Measurements from ENCODE around the gene TMIGD2.
"Not testable (repeated sequence)": the region's sequence is repeated elsewhere in the genome, so short reads cannot be mapped to it uniquely, and the experiment has no call there.

The TMIGD2 gene

DNA sequence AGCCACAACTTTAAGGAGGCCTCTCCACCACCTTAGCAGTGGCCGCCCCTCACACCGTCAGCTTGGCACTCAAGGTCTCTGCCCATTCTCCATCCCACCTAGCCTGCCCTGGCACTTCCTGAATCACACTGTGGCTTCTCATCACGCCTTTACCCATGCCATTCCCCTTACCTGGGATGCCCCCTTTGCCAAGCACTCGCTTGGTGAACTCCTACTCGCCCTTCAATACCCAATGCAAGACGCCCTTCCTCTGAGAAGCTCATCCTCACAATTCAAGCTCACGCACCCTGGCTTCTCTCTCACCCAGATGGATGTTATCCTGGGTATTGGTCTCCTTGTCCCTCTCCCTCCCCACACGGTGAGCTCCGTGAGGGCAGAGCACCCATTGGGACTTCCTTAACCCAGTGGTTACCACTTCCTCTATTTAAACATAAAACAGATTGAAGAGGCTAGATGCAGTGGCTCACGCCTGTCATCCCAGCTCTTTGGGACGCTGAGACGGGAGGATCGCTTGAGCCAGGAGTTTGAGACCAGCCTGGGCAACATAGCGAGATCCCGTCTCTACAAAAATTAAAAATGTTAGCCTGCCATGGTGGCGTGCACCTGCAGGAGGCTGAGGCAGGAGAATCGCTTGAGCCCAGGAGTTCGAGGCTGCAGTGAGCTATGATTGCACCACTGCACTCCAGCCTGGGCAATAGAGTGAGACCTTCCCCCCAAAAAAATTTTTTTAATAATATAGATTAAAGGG, 35.8 kb downstream of the TMIGD2 start:
- no peak for DNase-seq

DNA sequence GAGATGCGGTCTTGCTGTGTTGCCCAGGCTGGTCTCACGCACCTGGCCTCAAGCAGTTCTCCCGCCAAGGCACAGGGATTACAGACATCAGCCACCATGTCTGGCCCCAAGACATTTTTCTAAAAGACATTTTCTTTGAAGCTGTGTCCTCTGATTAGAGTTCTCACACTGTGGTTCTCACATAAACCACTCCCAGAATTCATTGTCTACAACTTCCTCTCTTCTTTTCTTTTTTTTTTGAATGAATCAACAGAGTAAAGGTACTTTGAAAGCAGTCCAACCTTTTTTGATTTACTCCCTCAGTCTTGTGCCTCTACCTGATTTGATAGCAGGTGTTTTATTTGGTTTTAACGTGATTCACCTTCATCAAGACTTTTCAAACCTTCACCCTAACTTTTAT, 37.4 kb downstream of the TMIGD2 start:
- no peak for DNase-seq

DNA sequence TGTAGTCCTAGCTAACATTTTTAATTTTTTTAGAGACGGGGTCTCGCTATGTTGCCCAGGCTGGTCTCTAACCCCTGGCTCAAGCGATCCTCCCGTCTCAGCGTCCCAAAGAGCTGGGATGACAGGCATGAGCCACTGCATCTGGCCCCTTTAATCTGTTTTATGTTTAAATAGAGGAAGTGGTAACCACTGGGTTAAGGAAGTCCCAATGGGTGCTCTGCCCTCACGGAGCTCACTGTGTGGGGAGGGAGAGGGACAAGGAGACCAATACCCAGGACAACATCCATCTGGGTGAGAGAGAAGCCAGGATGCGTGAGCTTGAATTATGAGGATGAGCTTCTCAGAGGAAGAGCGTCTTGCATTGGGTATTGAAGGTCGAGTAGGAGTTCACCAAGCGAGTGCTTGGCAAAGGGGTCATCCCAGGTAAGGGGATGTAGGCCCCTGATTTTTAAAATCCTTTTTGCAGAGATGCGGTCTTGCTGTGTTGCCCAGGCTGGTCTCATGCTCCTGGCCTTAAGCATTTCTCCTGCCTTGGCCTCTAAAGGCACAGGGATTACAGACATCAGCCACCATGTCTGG, 41.5 kb downstream of the TMIGD2 start:
- DNase-seq: no peak

DNA sequence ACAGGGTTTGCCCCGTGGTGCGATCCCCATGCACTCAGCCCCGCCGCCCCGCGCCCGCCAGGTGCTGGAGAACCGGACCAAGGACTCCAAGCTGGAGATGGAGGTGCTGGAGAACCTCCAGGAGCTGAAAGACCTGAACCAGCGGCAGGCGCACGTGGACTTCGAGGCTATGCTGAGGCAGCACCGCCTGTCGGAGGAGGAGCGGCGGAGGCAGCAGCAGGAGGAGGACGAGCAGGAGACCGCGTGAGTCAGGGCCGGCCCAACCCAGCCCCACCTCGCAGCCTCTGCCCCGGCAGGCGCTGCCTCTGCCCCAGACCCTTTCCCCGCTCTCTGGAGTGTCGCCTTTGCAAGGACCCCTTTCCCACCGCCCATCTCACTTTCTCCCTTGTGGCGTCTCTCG, 44.0 kb downstream of the TMIGD2 start:
- no peak for DNase-seq

DNA sequence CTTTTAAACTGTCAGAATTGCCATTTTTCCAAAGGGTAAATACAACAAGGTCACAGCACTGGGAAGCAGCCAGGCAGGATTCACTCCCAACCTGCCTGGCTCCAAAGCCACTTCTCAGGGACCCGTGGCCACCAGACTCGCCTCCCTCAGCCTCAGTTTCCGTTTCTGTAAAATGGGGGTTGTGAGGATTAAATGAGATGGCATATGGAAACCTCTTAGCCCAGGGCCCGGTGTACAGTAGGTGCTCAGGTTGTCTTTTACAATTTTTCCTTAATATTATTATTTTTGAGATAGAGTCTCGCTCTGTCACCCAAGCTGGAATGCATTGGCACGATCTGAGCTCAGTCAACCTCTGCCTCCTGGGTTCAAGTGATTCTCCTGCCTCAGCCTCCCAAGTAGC, 45.2 kb downstream of the TMIGD2 start:
- no peak for DNase-seq

DNA sequence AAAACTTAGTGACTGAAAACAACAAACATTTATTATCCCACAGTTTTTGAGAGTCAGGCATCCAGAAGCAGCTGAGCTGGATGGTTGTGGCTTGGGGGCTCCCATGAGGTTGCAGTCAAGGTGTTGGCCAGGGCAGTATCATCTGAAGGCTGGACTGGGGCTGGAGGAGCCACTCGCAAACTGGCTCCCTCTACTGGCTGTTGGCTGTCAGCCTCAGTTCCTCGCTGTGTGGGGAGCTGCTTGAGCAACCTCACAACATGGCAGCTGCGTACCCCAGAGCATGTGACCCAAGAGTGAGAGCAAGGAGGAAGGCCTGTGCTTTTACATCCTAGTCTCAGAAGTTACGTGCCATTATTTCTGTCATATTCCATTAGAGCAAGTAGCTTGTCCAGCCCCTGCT, 45.6 kb downstream of the TMIGD2 start:
- DNase-seq: no peak

DNA sequence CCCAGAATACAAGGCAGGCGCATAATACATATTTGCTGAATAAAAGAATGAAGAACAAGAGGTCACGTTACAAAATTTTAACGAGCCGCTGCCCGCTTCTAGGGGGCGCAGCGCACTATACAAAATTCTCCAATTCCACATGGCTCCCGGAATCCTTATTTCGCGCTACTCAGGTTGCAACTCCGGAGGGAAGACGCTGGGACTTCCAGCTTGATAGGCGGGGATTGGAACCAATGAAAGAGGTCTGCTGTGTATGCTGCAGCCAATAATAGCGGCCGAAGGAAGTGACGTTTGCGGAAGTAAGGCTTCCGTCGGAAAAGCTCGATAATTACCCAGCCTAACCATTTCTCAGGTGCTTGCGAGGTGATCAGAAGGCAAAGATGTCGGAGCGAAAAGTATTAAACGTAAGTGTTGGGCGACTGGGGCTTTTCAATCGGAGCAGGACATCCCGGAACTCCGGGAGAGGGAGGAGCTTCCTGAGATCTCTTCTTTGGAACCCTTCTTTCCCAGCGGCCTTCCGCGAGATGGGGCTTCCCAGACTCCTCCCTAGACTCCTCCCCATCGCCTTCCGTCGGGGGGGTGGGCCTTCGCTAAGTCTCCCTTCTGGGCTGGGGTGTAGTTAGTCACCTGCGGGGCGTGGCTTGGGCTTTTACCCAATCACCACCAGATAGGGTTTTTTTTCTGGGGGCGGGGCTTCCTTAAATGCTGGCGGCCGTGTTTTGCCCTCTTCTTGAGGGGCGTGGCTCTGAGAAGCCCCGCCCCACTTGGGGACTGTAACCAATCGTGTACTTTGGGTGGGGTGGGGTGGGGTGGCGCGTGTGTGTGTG, 55.2 kb downstream of the TMIGD2 start, which contains the start of gene YJU2:
Gene YJU2, plus strand, starts transcription at position 314 of the 827 bp plus-strand sequence. Its CDS starts 67 bp downstream, at position 381.
- DNase-seq: no peak

DNA sequence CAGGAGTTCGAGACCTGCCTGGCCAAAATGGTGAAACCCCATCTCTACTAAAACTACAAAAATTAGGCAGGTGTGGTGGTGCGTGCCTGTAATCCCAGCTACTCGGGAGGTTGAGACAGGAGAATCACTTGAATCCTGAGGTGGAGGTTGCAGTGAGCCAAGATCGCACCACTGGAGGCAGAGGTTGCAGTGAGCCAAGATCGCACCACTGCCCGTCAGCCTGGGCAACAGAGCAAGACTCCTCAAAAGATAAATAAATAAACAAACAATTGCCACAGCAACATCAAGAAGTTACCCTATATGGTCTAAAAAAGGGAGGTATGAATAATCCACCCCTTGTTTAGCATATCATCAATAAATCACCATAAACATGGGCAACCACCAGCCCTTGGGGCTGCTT, 56.3 kb downstream of the TMIGD2 start:
- not testable (repeated sequence) for DNase-seq

All from cortex of kidney (tissue), 1 donor.